HG03460 (cell line): ENCODE results near the gene RFTN1.

ENCODE experiments used
- ATAC-seq: cut with Tn5 transposase; IDR thresholded peaks from one replicate; pipeline ENCODE4 v1.9.1; 2021; ENCODE audit not compliant: unreplicated experiment

The RFTN1 gene

DNA sequence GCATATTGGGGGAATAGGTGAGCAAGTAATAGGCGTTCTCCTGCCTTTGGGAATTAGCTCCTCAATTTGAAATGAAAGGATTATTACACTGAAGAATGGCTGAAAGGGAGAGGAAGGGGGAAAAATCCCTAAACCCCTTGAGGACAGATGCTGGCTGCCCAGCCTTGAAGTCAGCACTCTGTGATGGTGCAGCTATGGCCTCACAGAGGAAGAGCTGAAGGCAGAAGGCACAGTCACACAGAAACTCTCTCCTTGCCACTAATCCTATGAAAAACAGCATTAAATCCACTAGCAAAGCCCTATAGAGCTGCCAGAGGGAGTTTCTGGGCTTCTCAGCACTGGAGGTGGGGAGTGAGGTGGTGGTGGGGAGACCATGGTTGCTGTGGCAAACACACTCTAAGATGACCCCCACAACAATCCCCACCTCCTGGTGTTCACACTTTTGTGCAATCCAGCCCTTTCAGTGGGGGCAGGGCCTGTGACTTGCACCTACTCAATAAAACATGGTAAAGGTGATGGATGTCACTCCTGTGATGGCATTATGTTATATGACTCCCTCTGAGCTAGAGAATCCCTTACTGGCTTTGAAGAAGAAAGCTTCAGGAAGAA lies 101.2 kb downstream of the RFTN1 start:
- peak; percentile 39 for ATAC-seq

GRCh38 chr3:16411441-16411840 lies 102.1 kb downstream of the RFTN1 start:
- no peak for ATAC-seq

- ATAC-seq = no peak
Observed at GRCh38 chr3:16410659-16411058, 102.8 kb downstream of the RFTN1 start.

DNA sequence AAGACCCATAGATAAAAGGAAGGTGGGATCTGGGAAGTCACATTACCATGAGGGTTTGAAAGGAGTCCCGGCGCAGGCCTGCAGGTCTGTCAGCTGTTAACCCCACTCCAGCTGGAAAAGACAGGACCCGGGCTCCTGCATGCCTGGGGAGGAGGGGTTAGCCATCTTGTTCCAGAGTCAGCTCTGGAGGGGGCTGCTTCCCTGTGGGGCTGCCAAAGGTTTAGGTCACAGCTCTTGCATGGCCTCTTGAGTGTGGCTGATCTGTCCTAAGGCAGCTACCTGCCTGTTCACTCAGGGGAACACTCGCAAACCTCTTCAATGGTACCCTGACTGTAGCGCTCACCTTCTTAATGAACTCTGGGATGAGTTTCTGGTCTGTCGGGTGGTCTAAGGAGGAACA lies 104.5 kb downstream of the RFTN1 start:
- no peak for ATAC-seq

- ATAC-seq = no peak
Observed at GRCh38 chr3:16407366-16407765, 106.1 kb downstream of the RFTN1 start.

GRCh38 chr3:16406579-16406978 lies 106.9 kb downstream of the RFTN1 start:
- peak; percentile 48 for ATAC-seq

GRCh38 chr3:16406166-16406565 lies 107.3 kb downstream of the RFTN1 start:
- no peak for ATAC-seq

DNA sequence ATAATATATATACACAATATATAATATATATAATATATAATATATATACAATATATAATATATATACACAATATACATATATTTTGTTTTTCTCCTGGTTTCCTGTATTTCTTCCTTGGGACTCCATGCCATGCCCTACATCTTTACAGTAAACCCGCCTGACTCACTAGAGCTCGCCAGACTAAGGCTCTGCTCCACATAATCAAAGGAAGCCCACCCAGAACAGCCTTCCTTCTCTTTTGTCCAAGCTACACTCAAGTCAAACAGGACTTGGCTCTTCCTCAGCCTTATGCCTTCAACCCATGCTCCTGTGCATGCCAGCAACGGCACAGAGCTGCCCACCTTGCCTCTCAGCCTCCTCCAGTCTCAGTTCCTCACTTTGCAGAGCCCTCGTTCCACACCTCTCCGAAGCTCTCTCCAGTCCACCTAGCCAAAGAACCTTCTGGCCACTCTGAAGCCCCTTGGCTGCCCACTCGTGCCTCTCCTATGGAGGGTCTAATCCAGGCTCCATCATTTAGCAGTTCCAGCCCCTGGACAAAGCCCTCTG lies 109.1 kb downstream of the RFTN1 start:
- ATAC-seq = no peak

- ATAC-seq = no peak
Observed at GRCh38 chr3:16402451-16402850, 111.0 kb downstream of the RFTN1 start.

DNA sequence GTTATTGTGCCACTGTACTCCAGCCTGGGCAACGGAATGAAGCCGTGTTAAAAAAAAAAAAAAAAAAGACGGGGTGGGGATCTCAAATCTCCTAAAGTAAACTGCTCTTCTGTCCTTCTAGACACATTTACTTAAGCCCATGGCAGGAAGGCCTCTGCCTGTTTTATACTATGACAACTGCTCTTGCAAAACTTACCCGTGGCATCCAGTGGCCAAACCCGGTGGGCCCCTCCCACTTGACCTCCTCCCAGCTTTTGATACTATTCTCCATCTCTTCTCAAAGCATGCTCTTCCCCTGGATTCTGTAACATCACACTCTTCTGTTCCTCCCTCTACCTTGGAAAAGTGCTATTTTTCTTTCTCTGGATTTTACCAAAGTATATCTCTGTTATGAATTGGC lies 112.2 kb downstream of the RFTN1 start:
- no peak for ATAC-seq

DNA sequence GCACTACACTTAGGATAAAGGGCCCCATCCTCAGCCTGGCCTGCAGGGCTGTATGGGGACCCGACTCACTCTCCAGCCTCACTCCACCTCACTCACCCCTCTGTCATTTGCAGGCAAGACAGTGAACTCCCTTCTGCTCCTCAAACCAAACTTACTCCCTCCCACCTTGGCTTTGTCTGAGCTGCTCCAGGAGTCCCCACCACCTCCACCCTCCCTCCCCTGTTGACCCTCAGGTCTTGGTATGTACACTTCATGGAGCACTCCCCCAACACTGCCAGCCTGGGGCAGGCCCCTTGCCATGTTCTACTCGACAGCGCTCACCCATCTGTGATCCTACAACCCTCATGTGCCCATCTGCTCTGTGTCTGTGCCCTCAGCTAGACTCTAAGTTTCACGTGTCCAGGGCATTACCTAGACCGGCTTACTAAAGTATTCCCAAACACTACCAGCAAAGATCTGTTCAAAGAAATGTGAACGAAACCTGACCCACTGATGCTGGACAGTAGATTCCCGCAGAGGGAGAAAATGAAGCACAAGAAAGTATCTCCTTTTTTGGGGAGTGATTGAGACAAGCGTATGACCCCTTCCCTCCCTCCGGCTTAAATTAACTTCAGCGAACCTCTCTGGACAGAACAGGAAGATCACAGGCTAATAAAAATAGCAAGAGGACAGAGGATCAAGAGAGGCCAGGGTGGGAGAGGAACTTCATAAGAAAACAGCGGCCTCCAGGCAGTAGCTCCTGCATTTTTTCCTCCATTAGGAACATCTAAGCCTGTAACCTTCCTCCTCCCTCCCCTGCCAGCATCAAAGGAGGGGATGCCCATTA lies 113.2 kb downstream of the RFTN1 start:
- no peak for ATAC-seq

- ATAC-seq = no peak
Observed at GRCh38 chr3:16399473-16399872, 114.0 kb downstream of the RFTN1 start.

GRCh38 chr3:16398648-16399047 lies 114.9 kb downstream of the RFTN1 start:
- no peak for ATAC-seq

GRCh38 chr3:16396202-16396601 lies 117.3 kb downstream of the RFTN1 start:
- no peak for ATAC-seq

- ATAC-seq = no peak
Observed at GRCh38 chr3:16395212-16395611, 118.3 kb downstream of the RFTN1 start.

GRCh38 chr3:16394639-16395038 lies 118.9 kb downstream of the RFTN1 start:
- no peak for ATAC-seq

GRCh38 chr3:16392717-16393116 lies 120.8 kb downstream of the RFTN1 start:
- no peak for ATAC-seq

GRCh38 chr3:16392065-16392464 lies 121.4 kb downstream of the RFTN1 start:
- ATAC-seq = no peak

DNA sequence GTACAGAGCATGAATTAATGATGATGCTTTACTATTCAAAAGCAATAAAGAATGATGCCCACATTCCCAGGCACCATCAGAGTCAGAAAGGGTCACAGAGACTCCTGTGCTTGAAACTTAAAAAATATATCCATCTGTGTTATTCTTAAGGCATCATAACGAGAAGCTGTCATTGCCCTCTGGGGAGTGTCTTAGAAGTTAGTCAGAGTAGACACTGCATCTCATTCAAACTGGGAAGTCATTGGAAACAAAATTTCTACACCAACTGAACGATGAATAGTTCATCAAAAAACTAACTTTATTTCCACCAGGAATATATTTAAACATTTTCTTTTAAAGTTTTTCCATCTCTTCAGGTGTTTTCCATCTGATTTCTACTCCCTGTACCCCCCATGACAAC lies 122.9 kb downstream of the RFTN1 start:
- no peak for ATAC-seq

- no peak for ATAC-seq
Observed at GRCh38 chr3:16388850-16389441, 124.6 kb downstream of the RFTN1 start.

DNA sequence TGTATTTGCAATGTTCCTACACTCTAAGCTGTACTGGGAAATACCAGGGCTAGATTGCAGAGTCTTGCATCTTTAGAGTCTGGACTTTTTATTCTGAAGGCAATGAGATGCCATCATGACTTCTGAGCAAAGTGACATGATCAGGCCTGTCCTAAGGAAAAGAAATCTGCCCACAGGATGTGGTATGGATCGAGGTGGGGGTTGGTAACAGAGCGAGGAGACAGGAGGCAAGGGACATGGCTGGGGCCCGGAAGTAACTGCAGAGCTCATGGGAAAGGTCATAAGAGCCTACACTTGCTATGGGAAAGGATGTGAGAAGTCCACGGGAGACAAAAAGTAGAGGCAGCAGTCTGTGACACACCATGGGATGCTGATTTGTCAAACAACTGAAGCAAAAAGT lies 126.9 kb downstream of the RFTN1 start:
- ATAC-seq = no peak

GRCh38 chr3:16385151-16385550 lies 128.3 kb downstream of the RFTN1 start:
- ATAC-seq = no peak
